T-helper 2 cell treated with Interferon-gamma antibody and Interleukin-4, amounts not matched to agents 100 ng/mL and 5 ng/mL, for 36 hours (primary cell): ENCODE measurements around the gene PCDHGA7. TPM values are rescaled to one million over a fixed set of nuclear protein-coding genes. Genes with fewer than 3 reads are reported as not detected.
"Not testable (repeated sequence)": the region's sequence is repeated elsewhere in the genome, so short reads cannot be mapped to it uniquely, and the experiment has no call there.

Experiments
- intact Hi-C: fragments of 100-400 bp; cut with micrococcal nuclease; formaldehyde crosslinking; loops from one replicate; pipeline ENCODE4 v1.15.1; 2023
- total RNA-seq: library from RNA; stranded (reverse); gene quantifications from 2 replicates; pipeline ENCODE4 v1.2.3, GENCODE V29; 2022

Gene PCDHGA7
- total RNA-seq, 1 donor from 2014 or later: 0.30 TPM

- intact Hi-C loops: no loop called here
These were observed 16.3 kb upstream of the PCDHGA7 start for GRCh38 chr5:141366016-141366896.

DNA sequence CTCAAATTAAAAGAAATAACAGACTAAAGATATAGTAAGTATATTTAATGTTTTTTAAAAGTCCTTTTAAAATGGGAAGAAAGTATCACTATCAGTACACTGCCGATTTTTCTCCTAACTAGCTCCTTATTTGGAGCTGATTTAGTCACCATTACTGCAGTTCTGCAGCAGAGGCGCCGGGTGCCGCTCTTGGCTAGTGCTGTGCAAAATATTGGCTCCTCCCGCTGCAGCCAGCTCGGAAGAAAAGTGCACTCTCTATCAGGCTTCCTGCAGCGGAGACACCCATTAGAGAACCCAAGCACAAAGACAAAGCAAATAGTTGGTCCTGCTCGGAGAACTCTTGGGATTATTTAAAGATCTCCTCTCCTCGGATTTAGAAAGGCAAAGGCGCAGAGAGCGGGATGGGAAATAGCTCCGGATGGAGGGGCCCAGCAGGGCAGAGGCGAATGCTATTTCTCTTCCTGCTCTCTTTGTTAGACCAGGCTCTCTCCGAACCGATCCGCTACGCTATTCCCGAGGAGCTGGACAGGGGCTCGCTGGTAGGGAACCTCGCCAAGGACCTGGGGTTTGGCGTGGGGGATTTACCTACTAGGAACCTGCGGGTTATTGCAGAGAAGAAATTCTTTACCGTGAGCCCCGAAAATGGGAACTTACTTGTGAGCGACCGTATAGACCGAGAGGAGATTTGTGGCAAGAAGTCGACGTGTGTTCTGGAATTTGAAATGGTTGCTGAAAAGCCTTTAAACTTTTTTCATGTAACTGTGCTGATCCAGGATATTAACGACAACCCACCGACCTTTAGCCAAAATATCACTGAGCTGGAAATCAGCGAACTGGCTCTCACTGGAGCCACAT is 12.3 kb upstream of the PCDHGA7 start, which contains the start of gene PCDHGB3:
Gene PCDHGB3, plus strand, starts transcription at position 249 of the 855 bp plus-strand sequence. Its CDS starts 153 bp downstream, at position 402.
- intact Hi-C loops: no loop called here

GRCh38 chr5:141371572-141372475 is 10.7 kb upstream of the PCDHGA7 start:
- intact Hi-C loops: no loop called here

DNA sequence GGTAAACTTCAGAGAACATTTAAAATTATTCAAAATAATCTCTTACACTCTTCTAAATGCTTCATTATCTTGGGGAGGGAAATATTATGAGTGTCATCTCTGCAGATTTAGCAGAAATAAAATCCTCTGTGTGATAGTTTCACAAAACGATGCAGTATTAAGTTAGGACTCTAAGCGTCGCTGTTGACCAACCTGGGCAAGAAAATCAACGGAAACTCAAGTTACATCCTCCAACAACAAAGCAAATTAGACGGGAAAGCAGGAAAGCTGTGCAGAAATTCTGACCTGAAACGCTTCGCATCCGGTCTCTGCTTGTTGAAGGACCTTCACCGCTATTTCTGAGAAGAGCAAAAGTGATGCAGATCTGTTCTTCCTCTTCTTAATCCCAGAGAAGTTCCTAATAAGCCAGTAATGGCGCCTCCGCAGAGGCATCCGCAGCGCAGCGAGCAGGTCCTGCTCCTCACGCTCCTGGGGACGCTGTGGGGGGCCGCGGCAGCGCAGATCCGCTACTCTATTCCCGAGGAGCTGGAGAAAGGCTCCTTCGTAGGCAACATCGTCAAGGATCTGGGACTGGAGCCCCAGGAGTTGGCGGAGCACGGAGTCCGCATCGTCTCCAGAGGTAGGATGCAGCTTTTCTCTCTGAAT is 8.7 kb upstream of the PCDHGA7 start, which contains the start of gene PCDHGA6:
Gene PCDHGA6, plus strand, starts transcription at position 219 of the 645 bp plus-strand sequence. Its CDS starts 193 bp downstream, at position 412.
- intact Hi-C loops: no loop called here

DNA sequence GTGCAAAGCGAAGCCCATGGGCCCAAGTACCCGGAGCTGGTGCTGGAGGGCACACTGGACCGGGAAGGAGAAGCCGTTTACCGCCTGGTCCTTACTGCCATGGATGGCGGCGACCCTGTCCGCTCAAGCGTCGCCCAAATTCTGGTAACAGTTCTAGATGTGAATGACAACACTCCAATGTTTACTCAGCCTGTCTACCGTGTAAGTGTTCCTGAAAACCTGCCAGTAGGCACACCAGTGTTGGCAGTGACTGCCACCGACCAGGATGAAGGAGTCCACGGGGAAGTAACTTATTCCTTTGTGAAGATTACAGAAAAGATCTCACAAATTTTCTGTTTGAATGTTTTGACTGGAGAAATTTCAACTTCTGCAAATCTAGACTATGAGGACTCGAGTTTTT is 7.9 kb upstream of the PCDHGA7 start:
- intact Hi-C loops: no loop called here

GRCh38 chr5:141375444-141376155 is 6.9 kb upstream of the PCDHGA7 start:
- intact Hi-C loops: not testable (repeated sequence)

DNA sequence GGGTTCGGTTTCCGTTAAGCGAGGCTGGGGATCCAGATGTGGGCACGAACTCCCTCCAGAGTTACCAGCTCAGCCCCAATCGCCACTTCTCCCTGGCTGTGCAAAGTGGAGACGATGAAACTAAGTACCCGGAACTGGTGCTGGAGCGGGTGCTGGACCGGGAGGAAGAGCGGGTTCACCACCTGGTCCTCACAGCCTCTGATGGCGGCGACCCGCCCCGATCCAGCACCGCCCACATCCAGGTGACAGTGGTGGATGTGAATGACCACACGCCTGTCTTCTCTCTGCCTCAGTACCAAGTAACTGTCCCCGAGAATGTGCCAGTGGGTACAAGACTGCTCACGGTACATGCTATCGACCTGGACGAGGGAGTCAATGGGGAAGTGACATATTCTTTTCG is 803 bp downstream of the PCDHGA7 start:
- intact Hi-C loops: no loop called here

DNA sequence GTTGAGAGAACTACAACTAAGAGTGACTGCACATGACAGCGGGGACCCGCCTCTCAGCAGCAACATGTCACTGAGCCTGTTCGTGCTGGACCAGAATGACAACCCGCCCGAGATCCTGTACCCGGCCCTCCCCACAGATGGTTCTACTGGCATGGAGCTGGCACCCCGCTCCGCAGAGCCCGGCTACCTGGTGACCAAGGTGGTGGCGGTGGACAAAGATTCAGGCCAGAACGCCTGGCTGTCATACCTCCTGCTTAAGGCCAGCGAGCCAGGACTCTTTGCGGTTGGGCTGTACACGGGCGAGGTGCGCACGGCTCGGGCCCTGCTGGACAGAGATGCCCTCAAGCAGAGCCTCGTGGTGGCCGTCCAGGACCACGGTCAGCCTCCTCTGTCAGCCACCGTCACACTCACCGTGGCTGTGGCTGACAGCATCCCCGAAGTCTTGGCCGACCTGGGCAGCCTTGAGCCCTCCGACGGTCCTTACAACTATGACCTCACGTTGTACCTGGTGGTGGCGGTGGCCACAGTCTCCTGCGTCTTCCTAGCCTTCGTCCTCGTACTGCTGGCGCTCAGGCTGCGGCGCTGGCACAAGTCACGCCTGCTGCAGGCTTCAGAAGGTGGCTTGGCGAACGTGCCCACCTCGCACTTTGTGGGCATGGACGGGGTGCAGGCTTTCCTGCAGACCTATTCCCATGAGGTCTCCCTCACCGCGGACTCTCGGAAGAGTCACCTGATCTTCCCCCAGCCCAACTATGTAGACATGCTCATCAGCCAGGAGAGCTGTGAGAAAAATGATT is 2.1 kb downstream of the PCDHGA7 start:
- intact Hi-C loops: no loop called here

GRCh38 chr5:141387557-141388311 is 5.2 kb downstream of the PCDHGA7 start, which contains the start of gene PCDHGB4:
Gene PCDHGB4 (plus strand): TSS chr5:141387698. CDS start chr5:141387885, 187 bp downstream.
- intact Hi-C loops: not testable (repeated sequence)

GRCh38 chr5:141388661-141389060 is 6.1 kb downstream of the PCDHGA7 start:
- intact Hi-C loops: no loop called here

DNA sequence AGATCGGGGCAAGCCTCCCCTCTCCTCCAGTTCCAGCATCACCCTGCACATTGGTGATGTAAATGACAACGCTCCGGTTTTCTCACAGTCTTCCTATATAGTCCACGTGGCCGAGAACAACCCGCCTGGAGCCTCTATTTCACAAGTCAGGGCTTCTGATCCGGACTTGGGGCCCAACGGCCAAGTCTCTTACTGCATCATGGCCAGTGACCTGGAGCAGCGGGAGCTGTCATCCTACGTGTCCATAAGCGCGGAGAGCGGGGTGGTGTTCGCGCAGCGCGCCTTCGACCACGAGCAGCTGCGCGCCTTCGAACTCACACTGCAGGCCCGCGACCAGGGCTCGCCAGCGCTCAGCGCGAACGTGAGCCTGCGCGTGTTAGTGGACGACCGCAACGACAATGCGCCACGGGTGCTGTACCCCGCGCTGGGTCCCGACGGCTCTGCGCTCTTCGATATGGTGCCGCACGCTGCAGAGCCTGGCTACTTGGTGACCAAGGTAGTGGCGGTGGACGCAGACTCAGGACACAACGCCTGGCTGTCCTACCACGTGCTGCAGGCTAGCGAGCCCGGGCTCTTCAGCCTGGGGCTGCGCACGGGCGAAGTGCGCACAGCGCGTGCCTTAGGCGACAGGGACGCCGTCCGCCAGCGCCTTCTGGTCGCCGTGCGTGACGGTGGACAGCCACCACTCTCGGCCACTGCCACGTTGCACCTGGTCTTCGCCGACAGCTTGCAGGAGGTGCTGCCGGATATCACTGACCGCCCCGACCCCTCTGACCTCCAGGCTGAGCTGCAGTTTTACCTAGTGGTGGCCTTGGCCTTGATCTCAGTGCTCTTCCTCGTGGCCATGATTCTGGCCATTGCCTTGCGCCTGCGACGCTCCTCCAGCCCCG is 6.9 kb downstream of the PCDHGA7 start:
- intact Hi-C loops: no loop called here

DNA sequence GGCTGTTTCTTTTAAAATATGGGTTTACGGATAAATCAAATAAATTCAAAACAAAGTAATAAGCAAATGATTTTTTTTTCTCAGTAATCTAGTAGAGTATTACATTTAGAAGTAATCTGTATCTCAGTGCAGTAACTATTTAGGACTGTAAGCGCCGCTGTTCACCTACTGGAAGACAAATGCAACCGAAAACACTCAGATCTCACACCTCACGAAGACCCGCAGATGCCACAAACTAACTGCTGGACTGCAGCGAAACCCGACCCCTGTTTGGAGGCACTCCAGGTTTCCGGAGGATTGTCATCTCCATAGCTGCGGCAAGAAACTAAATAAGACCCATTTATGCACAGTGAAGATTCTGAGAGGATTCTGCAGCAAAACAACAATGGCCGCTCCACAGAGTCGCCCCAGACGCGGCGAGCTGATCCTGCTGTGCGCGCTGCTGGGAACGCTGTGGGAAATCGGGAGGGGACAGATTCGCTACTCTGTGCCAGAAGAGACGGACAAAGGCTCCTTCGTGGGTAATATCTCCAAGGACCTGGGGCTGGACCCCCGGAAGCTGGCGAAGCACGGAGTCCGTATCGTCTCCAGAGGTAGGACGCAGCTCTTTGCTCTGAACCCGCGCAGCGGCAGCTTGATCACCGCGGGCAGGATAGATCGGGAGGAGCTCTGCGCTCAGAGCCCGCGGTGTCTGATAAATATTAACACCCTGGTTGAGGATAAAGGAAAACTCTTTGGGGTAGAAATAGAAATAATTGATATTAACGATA is 10.1 kb downstream of the PCDHGA7 start, which contains the start of gene PCDHGA8:
Gene PCDHGA8, plus strand, starts transcription at position 205 of the 770 bp plus-strand sequence. Its CDS starts 181 bp downstream, at position 386.
- intact Hi-C loops: no loop called here

GRCh38 chr5:141393267-141393666 is 10.7 kb downstream of the PCDHGA7 start:
- intact Hi-C loops: no loop called here

GRCh38 chr5:141394401-141395187 is 12.1 kb downstream of the PCDHGA7 start:
- intact Hi-C loops: not testable (repeated sequence)
